Stomach (tissue), 9 donors: ENCODE measurements around the gene ITGA2. TPM values are rescaled to one million over a fixed set of nuclear protein-coding genes. Genes with fewer than 3 reads are reported as not detected.

Source experiments
- DNase-seq, 2 donors: peaks; one replicate each; pipeline versions ENCODE4 v3.0.0 to v3.0.0-alpha.2; 2013 to 2019
- H3K27ac ChIP-seq, 5 donors: fragments of 200-600 bp in 4 of 5; sonication (generic) in 4 of 5; one replicate each; pipeline ENCODE4 v1.5.1; 2013 to 2019; ENCODE audit warnings: mild to moderate bottlenecking in 1 of 5, moderate library complexity in 1 of 5
- H3K27me3 ChIP-seq, 3 donors: fragments of 200-600 bp; sonication (generic); one replicate each; pipeline ENCODE4 v1.5.1; 2017 to 2019; ENCODE audit warnings: mixed run types in 1 of 3
- H3K36me3 ChIP-seq, 4 donors: fragments of 200-600 bp; sonication (generic); 1 replicate in 3 of 4; 2 replicates in 1 of 4; pipeline ENCODE4 v1.5.1; 2016 to 2019
- H3K4me1 ChIP-seq, 4 donors: fragments of 200-600 bp; sonication (generic); one replicate each; pipeline ENCODE4 v1.5.1; 2016 to 2019
- H3K4me3 ChIP-seq, 4 donors: fragments of 200-600 bp; sonication (generic) in 3 of 4; one replicate each; pipeline ENCODE4 v1.5.1; 2016 to 2019; ENCODE audit warnings: mild to moderate bottlenecking in 1 of 4
- H3K9me3 ChIP-seq, 4 donors: fragments of 200-600 bp; sonication (generic); one replicate each; pipeline ENCODE4 v1.5.1; 2016 to 2019
- CTCF ChIP-seq, 7 experiments: fragments of 450-650 bp in 4 of 7; fragments of 200-600 bp in 3 of 7; sonication (generic) in 3 of 7; IDR thresholded peaks; one replicate each; pipeline ENCODE4 v1.5.1; 2016 to 2019; ENCODE audit warnings: antibody characterized with exemption in 7 of 7, control low read depth in 2 of 7, mild to moderate bottlenecking in 1 of 7
- EP300 ChIP-seq: sonication (generic); formaldehyde crosslinking; IDR thresholded peaks from one replicate; pipeline ENCODE4 v1.6.1; 2017; ENCODE audit warnings: antibody characterized with exemption
- POLR2A ChIP-seq, 4 donors: fragments of 450-650 bp; IDR thresholded peaks; one replicate each; pipeline ENCODE4 v1.6.1; 2016; ENCODE audit warnings: antibody characterized with exemption in 4 of 4, control low read depth in 2 of 4, mild to moderate bottlenecking in 1 of 4, moderate library complexity in 1 of 4
- POLR2AphosphoS5 ChIP-seq, 3 donors: sonication (generic); formaldehyde crosslinking; IDR thresholded peaks; one replicate each; pipeline ENCODE4 v1.6.1; 2016; ENCODE audit warnings: antibody characterized with exemption in 3 of 3
- WGBS, 5 donors: extraction: QIAGEN DNeasy Blood & Tissue Kit in 3 of 5; methylation state at CpG; one replicate each; pipeline versions ENCODE4 v1.1.5 to v1.1.7; 2013 to 2018; 5-methylcytosine and 5-hydroxymethylcytosine counted together
- intact Hi-C: fragments of 100-400 bp; cut with DNase I; formaldehyde crosslinking; loops from one replicate; pipeline ENCODE4 v1.15.1; 2023; ENCODE audit warnings: low total_unique reads
- polyA plus RNA-seq, 3 donors: library from polyadenylated mRNA; stranded (reverse); fragments of 200-250 nt; gene quantifications; one replicate each; pipeline ENCODE4 v1.2.3, GENCODE V29; 2013
- total RNA-seq, 5 donors: library from RNA; depleted of rRNA; stranded (reverse); fragments of >200 nt; gene quantifications; one replicate each; pipeline versions ENCODE4 v1.1.0 to v1.2.3, GENCODE V29; 2014 to 2016
- donor health status: healthy with polysubstance abuse.
- donor health status: Bipolar disorder and iron deficiency.
- donor health status: healthy.

ITGA2 gene
- total and polyA plus RNA-seq, 8 donors, result 0.58 to 8.3 (median 3.3) TPM

GRCh38 chr5:53017794-53018391, 28.7 kb downstream of the ITGA2 start:
- Histone ChIP-seq H3K4me1 (no peaks in the 10 kb centered on the region), H3K36me3 (no peaks in the 10 kb centered on the region), H3K9me3 (no peaks in the 10 kb centered on the region), H3K4me3 (no peak overlapping the region), H3K27ac (no peak overlapping the region), H3K27me3 (no peaks in the 10 kb centered on the region)
- intact Hi-C loops, result no loop called here
- TF ChIP-seq POLR2AphosphoS5 (IDR thresholded peaks at IDR 0.05) (no peak), EP300 (no peak), POLR2A (IDR thresholded peaks at IDR 0.05) (no peak), CTCF (IDR thresholded peaks at IDR 0.05) (no peak)
- 91 to 98% (median 97%) methylated on average over 4 to 10 of the region's 10 CpGs for WGBS, 5 donors
- no peak for DNase-seq

- intact Hi-C loops, result no loop called here
Observed at GRCh38 chr5:53019320-53019719, 30.2 kb downstream of the ITGA2 start.

GRCh38 chr5:53022930-53023511, 33.9 kb downstream of the ITGA2 start:
- Histone ChIP-seq H3K27ac (no peak overlapping the region), H3K9me3 (no peaks in the 10 kb centered on the region), H3K36me3 (no peaks in the 10 kb centered on the region), H3K4me3 (no peak overlapping the region), H3K4me1 (peaks cover 0 to 17% (median 5%) of the 10 kb centered on the region in 4 donors), H3K27me3 (no peaks in the 10 kb centered on the region)
- WGBS, 5 donors, result 72 to 89% (median 80%) methylated on average over 6 of the region's 6 CpGs
- DNase-seq, result no peak
- intact Hi-C loops, result no loop called here
- TF ChIP-seq POLR2AphosphoS5 (IDR thresholded peaks at IDR 0.05), result no peak
- no peak for TF ChIP-seq POLR2A (IDR thresholded peaks at IDR 0.05)
- TF ChIP-seq EP300, result no peak
- TF ChIP-seq CTCF (IDR thresholded peaks at IDR 0.05), result no peak

More at GRCh38 chr5:53019320-53019719, 30.2 kb downstream of the ITGA2 start:
- no peaks in the 10 kb centered on the region for H3K27me3 ChIP-seq
- WGBS, 5 donors, result 69 to 90% (median 86%) methylated on average over 4 of the region's 4 CpGs
- H3K4me3 ChIP-seq, result no peak overlapping the region
- no peak for DNase-seq
- H3K4me1 ChIP-seq, result peaks cover 0 to 9% (median 0%) of the 10 kb centered on the region in 4 donors
- TF ChIP-seq CTCF (IDR thresholded peaks at IDR 0.05) (no peak), EP300 (no peak), POLR2AphosphoS5 (IDR thresholded peaks at IDR 0.05) (no peak), POLR2A (IDR thresholded peaks at IDR 0.05) (no peak)
- H3K36me3 ChIP-seq, result no peaks in the 10 kb centered on the region
- no peak overlapping the region for H3K27ac ChIP-seq
- H3K9me3 ChIP-seq, result no peaks in the 10 kb centered on the region

- no peak overlapping the region for H3K4me3 ChIP-seq
- intact Hi-C loops, result no loop called here
- DNase-seq, result no peak
- 54 to 72% (median 59%) methylated on average over 2 of the region's 2 CpGs for WGBS, 5 donors
- H3K4me1 ChIP-seq, result peaks cover 0 to 25% (median 5%) of the 10 kb centered on the region in 4 donors
- no peaks in the 10 kb centered on the region for H3K27me3 ChIP-seq
- no peak for TF ChIP-seq EP300
- TF ChIP-seq POLR2A (IDR thresholded peaks at IDR 0.05), result no peak
- TF ChIP-seq POLR2AphosphoS5 (IDR thresholded peaks at IDR 0.05), result no peak
- no peak for TF ChIP-seq CTCF (IDR thresholded peaks at IDR 0.05)
- no peaks in the 10 kb centered on the region for H3K36me3 ChIP-seq
- H3K27ac ChIP-seq, result peak overlapping the region in 2 of 5 donors; percentile 40 to 45
- H3K9me3 ChIP-seq, result no peaks in the 10 kb centered on the region
Observed at GRCh38 chr5:53023969-53024368, 34.8 kb downstream of the ITGA2 start.
